Fibroblast of mammary gland (primary cell): ENCODE measurements around the gene SYT7.

Experiments used
- DNase-seq: peaks from one replicate; pipeline ENCODE4 v3.0.0-alpha.2; 2010; ENCODE audit warnings: low read depth
- H3K4me3 ChIP-seq: 2 replicates; pipeline ENCODE4 v1.5.1; 2011; ENCODE audit warnings: low read depth, mild to moderate bottlenecking, low read length, moderate library complexity; ENCODE audit not compliant: control insufficient read depth
- TF ChIP-seq, protein P1 (sequence below): conservative IDR thresholded peaks from 2 replicates; pipeline ENCODE4 v1.5.1; 2011; ENCODE audit warnings: low read depth, low read length, inconsistent platforms; ENCODE audit not compliant: control insufficient read depth, insufficient read depth

Gene SYT7

DNA sequence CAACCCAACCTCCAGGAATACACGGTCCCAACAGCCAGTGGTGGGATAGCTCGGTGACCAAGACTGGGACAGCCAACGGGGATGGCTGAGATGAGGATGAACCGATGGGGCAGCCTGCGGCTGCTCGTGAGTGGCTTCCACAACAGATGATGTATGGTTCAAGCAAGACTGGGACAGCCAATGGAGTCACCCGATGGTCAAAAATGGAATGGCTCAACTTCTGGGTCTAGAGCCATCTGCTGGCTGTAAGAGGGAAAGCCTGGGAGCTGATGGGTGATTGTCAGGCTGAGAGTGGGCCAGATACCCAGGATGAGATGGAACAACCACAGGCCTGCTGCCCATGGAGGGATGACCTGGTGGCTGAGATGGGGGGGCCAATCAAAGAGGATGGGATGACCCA, 35.5 kb downstream of the SYT7 start:
- H3K4me3 ChIP-seq = no peak overlapping the region
- DNase-seq = no peak
- TF ChIP-seq, protein P1, sequence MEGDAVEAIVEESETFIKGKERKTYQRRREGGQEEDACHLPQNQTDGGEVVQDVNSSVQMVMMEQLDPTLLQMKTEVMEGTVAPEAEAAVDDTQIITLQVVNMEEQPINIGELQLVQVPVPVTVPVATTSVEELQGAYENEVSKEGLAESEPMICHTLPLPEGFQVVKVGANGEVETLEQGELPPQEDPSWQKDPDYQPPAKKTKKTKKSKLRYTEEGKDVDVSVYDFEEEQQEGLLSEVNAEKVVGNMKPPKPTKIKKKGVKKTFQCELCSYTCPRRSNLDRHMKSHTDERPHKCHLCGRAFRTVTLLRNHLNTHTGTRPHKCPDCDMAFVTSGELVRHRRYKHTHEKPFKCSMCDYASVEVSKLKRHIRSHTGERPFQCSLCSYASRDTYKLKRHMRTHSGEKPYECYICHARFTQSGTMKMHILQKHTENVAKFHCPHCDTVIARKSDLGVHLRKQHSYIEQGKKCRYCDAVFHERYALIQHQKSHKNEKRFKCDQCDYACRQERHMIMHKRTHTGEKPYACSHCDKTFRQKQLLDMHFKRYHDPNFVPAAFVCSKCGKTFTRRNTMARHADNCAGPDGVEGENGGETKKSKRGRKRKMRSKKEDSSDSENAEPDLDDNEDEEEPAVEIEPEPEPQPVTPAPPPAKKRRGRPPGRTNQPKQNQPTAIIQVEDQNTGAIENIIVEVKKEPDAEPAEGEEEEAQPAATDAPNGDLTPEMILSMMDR = peak; percentile 54

DNA sequence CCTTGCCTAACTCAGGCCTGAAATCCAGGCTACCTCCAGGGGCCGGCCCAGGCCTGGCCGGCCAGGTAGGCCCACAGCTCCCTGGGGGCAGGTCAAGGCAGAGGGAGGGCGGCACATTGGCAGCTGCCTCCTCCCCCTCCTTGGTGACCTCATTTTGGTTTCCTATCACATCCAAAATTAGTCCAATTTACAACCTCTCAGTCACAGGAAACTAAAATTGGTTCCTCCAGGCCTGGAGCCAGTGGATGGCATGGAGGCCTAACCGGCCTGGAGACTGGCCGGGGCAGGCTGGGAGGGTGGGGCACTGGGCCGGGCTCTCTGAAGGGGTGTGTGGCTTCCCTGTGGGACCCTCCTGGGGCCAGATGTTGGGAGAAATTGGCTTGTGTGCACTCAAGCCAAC, 36.4 kb downstream of the SYT7 start:
- DNase-seq = no peak
- TF ChIP-seq, protein P1 = no peak
- H3K4me3 ChIP-seq = no peak overlapping the region

DNA sequence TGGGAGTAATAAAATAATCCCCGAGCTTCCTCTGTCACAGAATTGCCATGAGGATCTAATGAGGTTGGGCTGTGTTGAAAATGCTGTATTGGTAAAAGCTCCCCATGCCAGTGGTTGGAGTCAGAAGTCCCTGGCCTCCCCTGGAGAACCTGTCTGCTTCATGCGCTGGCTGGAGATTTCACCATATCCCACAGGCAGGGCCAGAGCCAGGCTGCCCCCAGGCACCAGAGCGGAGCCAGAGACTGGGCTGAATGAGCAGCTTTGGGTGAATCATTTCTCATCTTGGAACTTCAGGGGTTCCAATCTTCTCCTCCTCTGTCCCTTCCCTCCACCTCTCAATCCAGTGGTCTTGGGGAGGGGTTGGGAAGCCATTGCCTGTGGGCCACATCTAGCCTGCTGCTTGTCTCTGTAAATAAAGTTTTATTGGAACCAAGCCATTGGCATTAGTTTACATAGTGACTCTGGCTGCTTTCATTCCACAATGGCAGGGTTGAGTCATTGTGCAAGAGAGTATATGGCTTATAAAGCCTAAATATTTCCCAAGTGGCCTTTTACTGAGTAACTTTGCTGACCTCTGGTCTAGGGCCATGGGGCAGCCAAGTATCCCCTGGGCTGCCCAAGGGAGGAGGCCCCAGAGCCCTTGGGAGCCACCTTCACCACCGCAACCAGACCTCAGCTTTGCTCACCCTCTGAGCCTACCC, 37.1 kb downstream of the SYT7 start:
- peak; percentile 88 for DNase-seq
- TF ChIP-seq, protein P1 = no peak
- no peak overlapping the region for H3K4me3 ChIP-seq

DNA sequence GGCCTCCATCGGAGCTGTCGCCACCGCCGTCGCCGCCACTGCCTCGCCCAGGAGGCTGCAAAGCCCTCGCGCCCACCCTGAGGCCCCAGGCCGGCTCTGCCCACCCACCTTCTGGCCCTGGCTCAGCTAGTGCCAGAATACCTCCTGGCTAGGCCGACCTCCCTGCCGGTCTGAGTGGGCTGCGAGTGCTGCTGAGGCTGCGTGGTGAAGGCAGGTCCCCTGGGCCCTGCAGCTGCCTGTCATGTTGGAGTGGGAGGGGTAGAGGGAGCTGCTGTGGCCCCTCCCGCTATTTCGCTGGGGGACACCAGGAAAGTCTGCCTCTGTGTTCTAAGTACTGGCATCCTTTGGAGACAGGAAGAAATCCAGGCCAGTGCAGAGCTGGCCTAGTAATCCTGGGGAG, 38.2 kb downstream of the SYT7 start:
- H3K4me3 ChIP-seq = no peak overlapping the region
- no peak for DNase-seq
- TF ChIP-seq, protein P1 = no peak

DNA sequence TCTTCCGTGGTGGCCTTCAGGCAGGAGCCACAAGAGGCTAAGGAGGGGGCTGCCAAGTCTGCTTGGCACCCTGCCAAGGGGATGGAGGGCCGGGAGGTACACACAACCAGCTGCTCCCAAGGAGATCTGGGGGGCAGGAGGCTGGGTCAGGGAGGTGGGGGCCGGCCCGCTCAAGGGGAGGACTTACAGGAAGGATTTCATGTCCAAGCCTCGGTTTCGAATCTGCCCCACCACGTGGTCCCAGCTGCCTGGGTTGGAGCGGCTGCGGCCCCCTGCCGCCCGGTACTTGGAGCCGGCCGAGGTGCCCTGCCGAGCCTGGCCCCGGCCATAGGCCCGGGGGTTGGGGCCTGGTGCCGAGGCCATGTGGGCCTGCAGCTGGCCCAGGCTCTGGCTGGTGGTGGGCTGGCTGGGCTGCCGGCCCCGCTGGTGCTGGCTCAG, 38.8 kb downstream of the SYT7 start:
- TF ChIP-seq, protein P1 = no peak
- DNase-seq = no peak
- no peak overlapping the region for H3K4me3 ChIP-seq

DNA sequence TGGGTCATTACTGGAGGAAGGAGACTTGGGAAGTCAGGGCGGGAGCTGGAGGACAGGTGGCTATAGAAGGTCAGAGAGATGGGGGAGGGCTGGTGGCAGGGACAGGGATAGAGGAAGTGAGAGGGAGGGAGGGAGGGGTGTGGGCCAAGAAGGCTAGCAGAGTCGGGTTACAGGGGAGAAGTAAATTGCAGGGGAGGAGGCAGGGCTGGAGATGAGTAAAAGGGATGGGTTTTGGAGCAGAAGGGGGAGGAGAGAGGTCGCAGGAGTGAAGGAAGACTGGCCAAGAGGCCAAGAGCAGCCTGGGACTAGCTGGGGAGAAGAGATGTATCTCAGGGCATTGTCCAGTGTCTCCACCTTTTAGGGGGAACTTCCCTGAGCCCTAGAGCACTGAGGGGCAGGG, 39.3 kb downstream of the SYT7 start:
- TF ChIP-seq, protein P1 = no peak
- peak; percentile 88 for DNase-seq
- H3K4me3 ChIP-seq = no peak overlapping the region

DNA sequence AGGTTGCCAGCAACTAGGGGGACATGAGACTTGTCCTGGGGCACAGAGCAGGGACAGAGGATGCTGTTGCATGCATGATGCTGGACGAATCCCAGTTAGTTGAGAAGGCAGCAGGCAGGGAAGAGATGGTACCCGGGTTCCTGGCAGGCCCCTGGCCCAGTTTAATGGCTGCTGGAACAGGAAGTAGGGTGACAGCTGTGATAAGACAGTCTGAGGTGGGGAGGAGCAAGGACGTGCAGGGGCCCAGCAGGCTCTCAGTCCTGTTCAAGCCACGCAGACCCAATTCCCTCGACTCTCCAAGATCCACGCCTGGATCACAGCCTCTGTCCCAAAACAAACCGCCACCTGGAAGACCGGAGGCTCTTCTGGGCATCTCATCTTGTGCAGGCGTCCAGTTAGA, 40.3 kb downstream of the SYT7 start:
- H3K4me3 ChIP-seq = no peak overlapping the region
- TF ChIP-seq, protein P1 = no peak
- no peak for DNase-seq
